Activated CD4-positive, alpha-beta T cell treated with anti-CD3 and anti-CD28 coated beads, Interleukin-2, Interleukin-4, amounts not matched to agents 100 ng/mL and 50 ng/mL, durations not matched to agents 16 hours and 8 hours (primary cell): ENCODE data around the gene SPAST.
"Not testable (repeated sequence)": the region's sequence is repeated elsewhere in the genome, so short reads cannot be mapped to it uniquely, and the experiment has no call there.

ENCODE experiments used
- DNase-seq: peaks from one replicate; pipeline ENCODE4 v3.0.0-alpha.2; 2020; ENCODE audit warnings: low spot score

The SPAST gene, protein sequence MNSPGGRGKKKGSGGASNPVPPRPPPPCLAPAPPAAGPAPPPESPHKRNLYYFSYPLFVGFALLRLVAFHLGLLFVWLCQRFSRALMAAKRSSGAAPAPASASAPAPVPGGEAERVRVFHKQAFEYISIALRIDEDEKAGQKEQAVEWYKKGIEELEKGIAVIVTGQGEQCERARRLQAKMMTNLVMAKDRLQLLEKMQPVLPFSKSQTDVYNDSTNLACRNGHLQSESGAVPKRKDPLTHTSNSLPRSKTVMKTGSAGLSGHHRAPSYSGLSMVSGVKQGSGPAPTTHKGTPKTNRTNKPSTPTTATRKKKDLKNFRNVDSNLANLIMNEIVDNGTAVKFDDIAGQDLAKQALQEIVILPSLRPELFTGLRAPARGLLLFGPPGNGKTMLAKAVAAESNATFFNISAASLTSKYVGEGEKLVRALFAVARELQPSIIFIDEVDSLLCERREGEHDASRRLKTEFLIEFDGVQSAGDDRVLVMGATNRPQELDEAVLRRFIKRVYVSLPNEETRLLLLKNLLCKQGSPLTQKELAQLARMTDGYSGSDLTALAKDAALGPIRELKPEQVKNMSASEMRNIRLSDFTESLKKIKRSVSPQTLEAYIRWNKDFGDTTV

DNA sequence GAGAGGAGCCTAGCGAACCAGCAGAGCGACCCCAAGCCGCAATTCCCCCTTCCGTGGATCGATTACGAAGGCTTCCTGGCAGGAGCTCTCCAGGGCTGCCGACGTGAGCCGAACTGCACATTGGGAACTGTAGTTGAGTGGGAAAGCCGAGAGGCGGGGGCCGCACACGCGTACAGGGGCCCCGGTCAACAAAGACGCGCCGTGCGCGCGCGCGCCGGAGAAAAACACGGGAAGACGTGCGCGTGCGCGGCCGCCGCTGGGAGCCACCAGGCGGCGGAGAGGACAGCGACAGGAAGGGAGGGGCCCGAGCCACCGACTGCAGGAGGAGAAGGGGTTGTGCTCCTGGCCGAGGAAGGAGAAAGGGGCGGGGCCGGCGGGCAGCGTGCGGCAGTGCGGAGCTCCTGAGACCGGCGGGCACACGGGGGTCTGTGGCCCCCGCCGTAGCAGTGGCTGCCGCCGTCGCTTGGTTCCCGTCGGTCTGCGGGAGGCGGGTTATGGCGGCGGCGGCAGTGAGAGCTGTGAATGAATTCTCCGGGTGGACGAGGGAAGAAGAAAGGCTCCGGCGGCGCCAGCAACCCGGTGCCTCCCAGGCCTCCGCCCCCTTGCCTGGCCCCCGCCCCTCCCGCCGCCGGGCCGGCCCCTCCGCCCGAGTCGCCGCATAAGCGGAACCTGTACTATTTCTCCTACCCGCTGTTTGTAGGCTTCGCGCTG is at the start of gene SPAST:
SPAST (plus strand) TSS at position 247 of the 711 bp plus-strand sequence; CDS start at position 523, 276 bp downstream.
- DNase-seq = peak; percentile 97

GRCh38 chr2:32018789-32019482 is 44.4 kb upstream of the SPAST start:
- DNase-seq = not testable (repeated sequence)

- not testable (repeated sequence) for DNase-seq
Measured at GRCh38 chr2:32034198-32034887, 29.0 kb upstream of the SPAST start.

DNA sequence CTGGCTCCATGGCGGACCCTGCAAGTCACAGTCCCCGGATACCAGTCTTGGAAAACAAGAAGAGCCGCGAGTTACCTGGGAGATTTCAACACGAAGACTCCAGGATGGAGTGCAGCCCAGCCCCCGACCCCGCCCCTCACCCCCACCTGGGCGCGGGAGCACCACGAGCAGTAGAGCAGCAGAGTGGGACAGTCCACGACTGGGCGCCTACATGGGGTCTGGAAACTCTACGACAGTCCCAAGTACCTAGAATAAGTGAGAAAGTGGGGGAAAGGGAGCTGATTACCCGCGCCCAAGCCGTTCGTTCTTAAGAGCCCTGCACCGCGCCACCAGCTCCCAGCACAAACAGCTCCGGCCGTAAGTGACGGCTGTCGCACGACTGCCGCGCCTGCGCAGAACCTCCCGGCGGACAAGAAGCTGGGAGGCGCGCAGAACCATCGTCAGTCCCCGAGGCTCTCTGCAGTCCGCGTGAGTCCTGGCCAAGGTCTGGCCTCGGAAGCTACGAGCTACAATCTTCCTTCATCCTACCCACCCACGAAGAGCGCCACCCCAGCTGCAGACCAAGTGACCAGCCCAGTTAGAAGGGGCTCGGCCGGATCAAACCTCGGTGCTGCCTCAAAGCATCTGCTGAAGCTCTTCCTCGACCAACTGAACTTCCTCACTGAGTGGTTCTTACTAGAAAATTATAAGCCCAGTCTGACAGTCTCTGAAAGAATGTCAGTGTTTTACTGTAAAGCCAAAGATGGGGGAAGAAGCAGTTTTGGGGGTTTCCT is 23.7 kb upstream of the SPAST start, which contains the start of gene DPY30:
DPY30 (minus strand) TSS at position 359 of the 773 bp plus-strand sequence; CDS start at position 10, 349 bp downstream.
- DNase-seq = peak; percentile 92

- no peak for DNase-seq
Measured at GRCh38 chr2:32043561-32043960, 19.8 kb upstream of the SPAST start.

- no peak for DNase-seq
Measured at GRCh38 chr2:32051836-32052439, 11.4 kb upstream of the SPAST start.

DNA sequence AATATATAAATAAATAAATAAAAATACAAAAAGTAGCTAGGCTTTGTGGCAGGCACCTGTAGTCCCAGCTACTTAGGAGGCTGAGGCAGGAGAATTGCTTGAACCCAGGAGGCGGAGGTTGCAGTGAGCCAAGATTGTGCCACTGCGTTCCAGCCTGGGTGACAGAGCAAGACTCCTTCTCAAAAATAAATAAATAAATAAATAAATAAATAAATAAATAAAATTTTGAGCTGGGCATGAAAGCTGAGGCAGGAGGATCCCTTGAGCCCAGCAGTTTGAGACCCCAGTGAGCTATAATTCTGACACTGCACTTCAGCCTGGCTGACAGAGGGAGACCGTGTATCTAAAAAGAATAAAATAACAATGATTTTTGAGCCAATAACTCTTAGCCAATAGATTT is 8.8 kb upstream of the SPAST start:
- not testable (repeated sequence) for DNase-seq

DNA sequence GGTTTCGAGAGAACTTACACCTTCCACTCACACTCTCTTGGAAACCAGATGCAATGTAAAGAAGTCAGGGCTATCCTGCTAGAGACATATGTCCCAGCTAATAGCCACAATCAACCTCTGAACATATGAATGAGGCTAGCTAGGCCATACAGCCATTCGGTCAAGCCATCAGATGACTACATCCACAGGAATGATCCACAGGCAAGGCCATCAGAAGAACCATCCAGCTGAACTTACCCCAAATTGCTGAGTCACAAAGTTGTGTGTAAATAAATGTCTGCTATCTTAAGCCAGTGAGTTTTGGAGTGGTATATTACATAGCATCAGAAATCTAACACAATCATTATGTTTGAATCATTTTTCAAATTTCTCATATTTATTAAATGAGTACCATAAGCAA is 5.2 kb upstream of the SPAST start:
- no peak for DNase-seq

DNA sequence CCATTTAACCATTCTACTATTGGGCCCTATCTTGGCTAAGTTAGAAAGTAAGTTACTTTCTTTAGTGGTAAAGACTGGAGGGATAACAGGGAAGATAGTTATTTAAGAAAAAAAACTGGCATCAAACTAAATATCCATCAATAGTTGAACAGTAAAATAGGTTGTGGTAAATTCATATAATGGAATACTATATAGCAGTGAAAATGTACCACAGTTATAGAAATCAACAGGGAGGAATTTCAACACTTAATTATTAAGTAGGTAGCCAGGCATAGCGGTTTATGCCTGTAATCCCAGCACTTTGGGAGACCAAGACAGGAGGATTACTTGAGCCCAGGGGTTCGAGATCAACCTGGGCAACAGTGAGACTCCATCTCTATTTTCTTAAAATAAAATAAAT is 3.1 kb upstream of the SPAST start:
- no peak for DNase-seq

- DNase-seq = no peak
Measured at GRCh38 chr2:32061430-32061829, 1.9 kb upstream of the SPAST start.

DNA sequence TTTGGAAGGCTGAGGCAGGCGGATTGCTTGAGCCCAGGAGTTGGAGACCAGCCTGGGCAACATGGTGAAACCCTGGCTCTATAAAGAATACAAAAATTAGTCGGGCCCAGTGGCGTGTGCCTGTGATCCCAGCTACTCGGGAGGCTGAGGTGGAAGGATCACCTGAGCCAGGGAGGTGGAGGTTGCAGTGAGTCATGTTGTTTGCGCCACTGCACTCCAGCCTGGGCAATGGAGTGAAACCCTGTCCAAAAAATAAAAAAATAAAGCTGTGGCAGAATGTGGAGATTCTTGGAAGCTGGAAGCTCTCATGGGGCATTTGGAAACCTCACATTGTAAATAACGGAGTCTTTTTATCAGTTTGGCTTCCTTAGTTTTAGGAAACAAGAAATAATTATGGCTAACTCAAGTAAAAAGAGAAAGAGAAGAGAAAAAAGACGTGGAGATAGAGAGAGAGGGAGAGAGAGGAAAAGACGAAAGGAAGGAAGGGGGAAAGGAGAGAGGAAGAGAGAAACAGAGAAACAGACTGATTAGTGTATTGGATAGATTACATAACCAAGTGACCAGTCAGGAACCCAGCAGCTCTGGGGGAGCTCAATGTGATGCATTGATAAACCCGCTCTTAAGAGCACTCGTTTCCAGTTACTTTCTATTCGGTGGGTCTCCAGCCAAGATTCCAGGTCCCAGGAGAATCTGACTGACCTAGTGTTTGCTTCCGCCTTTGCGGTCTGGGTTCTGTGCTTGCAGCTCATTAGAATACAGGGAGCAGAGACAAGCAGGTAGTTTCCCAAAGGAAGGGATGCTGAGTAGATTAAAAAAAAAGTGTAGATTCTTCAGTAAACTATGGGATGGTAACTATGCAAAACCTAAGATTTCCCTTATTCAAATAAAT is 1.1 kb upstream of the SPAST start:
- DNase-seq = no peak

DNA sequence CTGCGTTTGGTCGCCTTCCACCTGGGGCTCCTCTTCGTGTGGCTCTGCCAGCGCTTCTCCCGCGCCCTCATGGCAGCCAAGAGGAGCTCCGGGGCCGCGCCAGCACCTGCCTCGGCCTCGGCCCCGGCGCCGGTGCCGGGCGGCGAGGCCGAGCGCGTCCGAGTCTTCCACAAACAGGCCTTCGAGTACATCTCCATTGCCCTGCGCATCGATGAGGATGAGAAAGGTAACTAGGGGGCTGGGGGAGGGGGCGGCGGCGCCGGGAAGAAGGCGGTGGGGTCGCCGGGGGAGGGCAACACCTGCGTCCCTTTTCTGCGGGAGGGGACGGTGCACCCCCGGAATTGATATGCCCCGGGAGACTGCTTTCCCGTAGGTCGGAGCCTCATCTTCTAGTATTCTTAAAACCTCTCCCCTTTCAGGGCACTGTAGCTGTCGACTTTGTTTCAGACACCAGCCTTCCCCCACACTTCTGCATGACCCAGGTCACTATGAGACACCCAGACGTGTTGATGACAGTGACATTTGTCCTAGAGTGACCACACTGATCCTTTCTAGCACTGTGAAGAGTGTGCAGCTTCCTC is 755 bp downstream of the SPAST start:
- peak; percentile 14 for DNase-seq

DNA sequence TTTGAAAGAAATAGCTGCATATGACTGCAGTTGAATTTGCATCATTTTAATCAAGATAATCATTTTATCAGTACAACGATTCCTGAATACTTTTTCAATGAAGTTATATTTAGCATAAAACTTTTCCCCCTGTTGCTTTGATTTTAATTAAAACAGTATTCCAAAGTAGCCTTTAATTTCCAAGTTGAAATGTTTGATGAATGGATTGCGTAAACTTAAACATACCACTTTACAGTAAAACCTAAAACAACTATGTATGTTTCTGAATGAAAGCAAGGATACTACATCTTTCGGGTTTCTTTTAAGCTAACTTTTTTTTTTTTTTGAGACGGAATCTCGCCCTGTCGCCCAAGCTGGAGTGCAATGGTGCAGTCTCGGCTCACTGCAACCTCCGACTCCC is 1.4 kb downstream of the SPAST start:
- no peak for DNase-seq

- no peak for DNase-seq
Measured at GRCh38 chr2:32067549-32067948, 4.2 kb downstream of the SPAST start.

- DNase-seq = no peak
Measured at GRCh38 chr2:32074134-32074506, 10.8 kb downstream of the SPAST start.

- DNase-seq = no peak
Measured at GRCh38 chr2:32095671-32096070, 32.3 kb downstream of the SPAST start.

- DNase-seq = no peak
Measured at GRCh38 chr2:32108111-32108510, 44.8 kb downstream of the SPAST start.

GRCh38 chr2:32118055-32118454 is 54.7 kb downstream of the SPAST start:
- DNase-seq = peak; percentile 8

DNA sequence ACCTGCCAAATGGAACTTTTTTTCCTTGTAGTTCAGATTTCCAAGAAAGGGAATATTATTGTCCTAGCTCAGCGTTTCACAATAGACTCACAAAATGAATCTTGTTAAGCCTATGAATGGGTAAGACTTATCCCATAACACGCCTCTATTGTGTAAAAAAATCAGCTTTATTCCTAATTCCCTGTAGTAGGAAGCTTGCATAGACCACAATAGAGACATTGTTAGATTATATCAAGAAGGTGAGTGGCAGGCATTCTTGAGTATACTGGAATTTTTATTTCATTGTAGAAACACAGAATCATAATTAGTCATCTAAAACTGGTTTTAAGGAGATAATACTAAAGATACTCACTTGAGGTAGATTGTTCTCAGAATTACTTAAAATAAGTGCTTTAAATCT is 55.8 kb downstream of the SPAST start:
- DNase-seq = no peak
